ENCODE measurements around the gene ELK3.

The ELK3 gene

DNA sequence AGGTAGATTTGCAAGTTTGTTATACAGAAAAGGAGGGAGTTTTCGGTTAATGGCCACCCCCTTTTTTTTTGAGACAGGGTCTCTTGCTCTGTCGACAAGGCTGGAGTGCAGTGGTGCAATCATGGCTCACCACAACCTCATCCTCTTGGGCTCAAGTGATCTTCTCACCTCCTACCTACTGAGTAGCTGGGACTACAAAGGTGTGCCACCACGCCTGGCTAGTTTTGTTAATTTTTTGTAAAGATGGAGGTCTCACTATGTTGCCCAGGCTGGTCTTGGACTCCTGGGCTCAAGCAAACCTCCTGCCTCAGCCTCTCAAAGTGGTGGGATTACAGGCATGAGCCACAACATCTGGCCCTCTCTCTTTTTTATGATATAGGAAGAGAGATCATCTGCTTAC is 111.5 kb downstream of the ELK3 start:
- Histone ChIP-seq H3K27me3 (ENCODE audit: insufficient read depth, low read length, poor library complexity) (no peaks in the 10 kb centered on the region), H3K4me1 (ENCODE audit: insufficient read depth, low read length) (no peaks in the 10 kb centered on the region), H3K4me3 (ENCODE audit: low read depth in 1 of 2, low read length in 2 of 2) (no peak overlapping the region), H2AFZ (ENCODE audit: low read depth, low read length) (no peak overlapping the region), H3K9ac (ENCODE audit: low read depth, low read length) (no peak overlapping the region), H3K9me3 (ENCODE audit: insufficient read depth, low read length, severe bottlenecking) (no peaks in the 10 kb centered on the region), H3K27ac (ENCODE audit: low read length) (no peak overlapping the region), H3K79me2 (ENCODE audit: insufficient read depth, low read length) (peaks cover 73% of the 10 kb centered on the region), H3K4me2 (ENCODE audit: insufficient read depth, low read length) (no peak overlapping the region), H4K20me1 (ENCODE audit: insufficient read depth, low read length) (peaks cover 3% of the 10 kb centered on the region; the same call in 1 of the 2 replicates), H3K36me3 (ENCODE audit: insufficient read depth, low read length) (peaks cover 37% of the 10 kb centered on the region)
- DNase-seq (no peak), ATAC-seq (ENCODE audit: insufficient read depth, low read depth) (no peak)
- TF ChIP-seq EZH2 (IDR thresholded peaks at IDR 0.05; ENCODE audit: borderline replicate concordance, low read depth, low read length, severe bottlenecking): no peak
- TF ChIP-seq, protein P1, sequence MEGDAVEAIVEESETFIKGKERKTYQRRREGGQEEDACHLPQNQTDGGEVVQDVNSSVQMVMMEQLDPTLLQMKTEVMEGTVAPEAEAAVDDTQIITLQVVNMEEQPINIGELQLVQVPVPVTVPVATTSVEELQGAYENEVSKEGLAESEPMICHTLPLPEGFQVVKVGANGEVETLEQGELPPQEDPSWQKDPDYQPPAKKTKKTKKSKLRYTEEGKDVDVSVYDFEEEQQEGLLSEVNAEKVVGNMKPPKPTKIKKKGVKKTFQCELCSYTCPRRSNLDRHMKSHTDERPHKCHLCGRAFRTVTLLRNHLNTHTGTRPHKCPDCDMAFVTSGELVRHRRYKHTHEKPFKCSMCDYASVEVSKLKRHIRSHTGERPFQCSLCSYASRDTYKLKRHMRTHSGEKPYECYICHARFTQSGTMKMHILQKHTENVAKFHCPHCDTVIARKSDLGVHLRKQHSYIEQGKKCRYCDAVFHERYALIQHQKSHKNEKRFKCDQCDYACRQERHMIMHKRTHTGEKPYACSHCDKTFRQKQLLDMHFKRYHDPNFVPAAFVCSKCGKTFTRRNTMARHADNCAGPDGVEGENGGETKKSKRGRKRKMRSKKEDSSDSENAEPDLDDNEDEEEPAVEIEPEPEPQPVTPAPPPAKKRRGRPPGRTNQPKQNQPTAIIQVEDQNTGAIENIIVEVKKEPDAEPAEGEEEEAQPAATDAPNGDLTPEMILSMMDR (IDR thresholded peaks at IDR 0.05; ENCODE audit: borderline replicate concordance, extremely low read depth, low read length, poor library complexity, severe bottlenecking): no peak

DNA sequence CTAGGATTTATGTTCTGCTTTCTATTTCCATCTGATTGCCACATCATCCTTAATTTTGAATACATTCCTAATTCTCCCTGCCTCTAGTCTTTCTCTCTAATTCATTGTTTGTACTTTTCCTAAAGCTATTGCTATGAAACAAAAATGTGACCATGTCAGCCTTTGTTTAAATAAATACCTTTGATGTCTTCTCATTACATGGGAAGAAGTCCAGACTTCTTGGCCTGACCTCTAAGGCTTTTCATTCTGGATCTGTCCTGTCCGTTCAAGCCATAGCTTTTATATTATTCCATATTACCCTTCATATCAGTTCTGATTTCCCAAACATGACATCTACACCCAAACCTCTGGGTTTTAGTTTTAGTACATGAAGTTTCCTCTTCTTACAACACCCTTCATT is 114.7 kb downstream of the ELK3 start:
- Histone ChIP-seq H3K9ac (ENCODE audit: low read depth, low read length) (no peak overlapping the region), H3K4me2 (ENCODE audit: insufficient read depth, low read length) (no peak overlapping the region), H4K20me1 (ENCODE audit: insufficient read depth, low read length) (peaks cover 3% of the 10 kb centered on the region; the same call in 1 of the 2 replicates), H3K27me3 (ENCODE audit: insufficient read depth, low read length, poor library complexity) (no peaks in the 10 kb centered on the region), H3K36me3 (ENCODE audit: insufficient read depth, low read length) (peaks cover 46% of the 10 kb centered on the region), H3K4me1 (ENCODE audit: insufficient read depth, low read length) (no peaks in the 10 kb centered on the region), H3K27ac (ENCODE audit: low read length) (no peak overlapping the region), H3K79me2 (ENCODE audit: insufficient read depth, low read length) (peaks cover 87% of the 10 kb centered on the region), H3K4me3 (ENCODE audit: low read depth in 1 of 2, low read length in 2 of 2) (no peak overlapping the region), H3K9me3 (ENCODE audit: insufficient read depth, low read length, severe bottlenecking) (no peaks in the 10 kb centered on the region), H2AFZ (ENCODE audit: low read depth, low read length) (no peak overlapping the region)
- TF ChIP-seq, protein P1 (IDR thresholded peaks at IDR 0.05; ENCODE audit: borderline replicate concordance, extremely low read depth, low read length, poor library complexity, severe bottlenecking): no peak
- no peak for TF ChIP-seq EZH2 (IDR thresholded peaks at IDR 0.05; ENCODE audit: borderline replicate concordance, low read depth, low read length, severe bottlenecking)
- ATAC-seq (ENCODE audit: insufficient read depth, low read depth): no peak
- no peak for DNase-seq

DNA sequence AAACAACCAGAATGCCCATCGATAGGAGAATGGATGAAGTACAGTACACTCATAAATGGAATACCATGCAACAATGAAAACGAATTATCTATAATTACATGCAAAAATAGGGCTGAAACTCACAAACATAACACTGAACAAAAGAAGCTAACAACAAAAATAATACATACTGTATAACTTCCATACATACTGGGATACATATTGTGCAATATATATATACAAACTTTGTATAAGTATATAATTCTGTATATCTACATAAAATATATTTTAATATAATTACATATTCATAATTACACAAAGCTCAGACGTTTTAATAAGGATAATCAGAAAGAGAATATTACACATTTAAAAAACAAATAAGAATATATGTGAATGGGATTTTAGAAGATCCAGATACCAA is 115.9 kb downstream of the ELK3 start:
- H3K36me3 ChIP-seq (ENCODE audit: insufficient read depth, low read length): peaks cover 55% of the 10 kb centered on the region
- H3K4me2 ChIP-seq (ENCODE audit: insufficient read depth, low read length): no peak overlapping the region
- no peak overlapping the region for H3K9ac ChIP-seq (ENCODE audit: low read depth, low read length)
- H3K79me2 ChIP-seq (ENCODE audit: insufficient read depth, low read length): peaks cover 90% of the 10 kb centered on the region
- peaks cover 8% of the 10 kb centered on the region; the same call in 1 of the 2 replicates for H4K20me1 ChIP-seq (ENCODE audit: insufficient read depth, low read length)
- no peak overlapping the region for H3K27ac ChIP-seq (ENCODE audit: low read length)
- ATAC-seq (ENCODE audit: insufficient read depth, low read depth) (no peak), DNase-seq (no peak)
- TF ChIP-seq, protein P1 (IDR thresholded peaks at IDR 0.05; ENCODE audit: borderline replicate concordance, extremely low read depth, low read length, poor library complexity, severe bottlenecking): no peak
- TF ChIP-seq EZH2 (IDR thresholded peaks at IDR 0.05; ENCODE audit: borderline replicate concordance, low read depth, low read length, severe bottlenecking): no peak
- H2AFZ ChIP-seq (ENCODE audit: low read depth, low read length): no peak overlapping the region
- H3K4me3 ChIP-seq (ENCODE audit: low read depth in 1 of 2, low read length in 2 of 2): no peak overlapping the region
- no peaks in the 10 kb centered on the region for H3K27me3 ChIP-seq (ENCODE audit: insufficient read depth, low read length, poor library complexity)
- no peaks in the 10 kb centered on the region for H3K4me1 ChIP-seq (ENCODE audit: insufficient read depth, low read length)
- no peaks in the 10 kb centered on the region for H3K9me3 ChIP-seq (ENCODE audit: insufficient read depth, low read length, severe bottlenecking)

DNA sequence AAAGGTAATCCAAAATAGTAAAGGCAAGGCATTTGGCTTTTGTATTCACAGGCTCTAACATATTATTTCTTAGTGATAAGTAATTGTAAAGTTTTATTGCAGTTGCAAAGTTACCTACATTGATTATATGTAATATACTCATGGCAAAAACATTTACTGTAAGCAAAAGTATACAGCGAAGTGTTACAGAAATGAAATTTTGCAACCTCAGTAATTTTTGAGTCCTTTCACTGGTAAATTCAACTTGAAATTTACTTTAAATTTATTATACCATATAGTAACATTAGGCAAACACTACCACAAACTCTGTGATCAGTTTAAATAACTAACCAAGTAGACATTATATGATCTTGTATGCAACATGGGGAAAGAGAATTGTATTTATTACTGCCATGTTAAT is 117.0 kb downstream of the ELK3 start:
- DNase-seq (no peak), ATAC-seq (ENCODE audit: insufficient read depth, low read depth) (no peak)
- H3K4me1 ChIP-seq (ENCODE audit: insufficient read depth, low read length): peaks cover 7% of the 10 kb centered on the region
- no peaks in the 10 kb centered on the region for H3K27me3 ChIP-seq (ENCODE audit: insufficient read depth, low read length, poor library complexity)
- H3K36me3 ChIP-seq (ENCODE audit: insufficient read depth, low read length): peaks cover 55% of the 10 kb centered on the region
- H3K4me2 ChIP-seq (ENCODE audit: insufficient read depth, low read length): no peak overlapping the region
- H3K9ac ChIP-seq (ENCODE audit: low read depth, low read length): no peak overlapping the region
- H3K27ac ChIP-seq (ENCODE audit: low read length): no peak overlapping the region
- TF ChIP-seq, protein P1 (IDR thresholded peaks at IDR 0.05; ENCODE audit: borderline replicate concordance, extremely low read depth, low read length, poor library complexity, severe bottlenecking): no peak
- TF ChIP-seq EZH2 (IDR thresholded peaks at IDR 0.05; ENCODE audit: borderline replicate concordance, low read depth, low read length, severe bottlenecking): no peak
- no peaks in the 10 kb centered on the region for H3K9me3 ChIP-seq (ENCODE audit: insufficient read depth, low read length, severe bottlenecking)
- H3K79me2 ChIP-seq (ENCODE audit: insufficient read depth, low read length): peaks cover 88% of the 10 kb centered on the region
- H4K20me1 ChIP-seq (ENCODE audit: insufficient read depth, low read length): peaks cover 8% of the 10 kb centered on the region; the same call in 1 of the 2 replicates
- no peak overlapping the region for H3K4me3 ChIP-seq (ENCODE audit: low read depth in 1 of 2, low read length in 2 of 2)
- H2AFZ ChIP-seq (ENCODE audit: low read depth, low read length): no peak overlapping the region
